ENCODE measurements around the gene TRIP13.
"Not testable (repeated sequence)": the region's sequence is repeated elsewhere in the genome, so short reads cannot be mapped to it uniquely, and the experiment has no call there.

TRIP13 gene

GRCh38 chr5:850511-851006, 42.1 kb upstream of the TRIP13 start, which contains the start of gene ZDHHC11:
TSS of gene ZDHHC11 (minus strand) at chr5:850986. CDS start at chr5:850602, 384 bp downstream.
- TF ChIP-seq, protein P1, sequence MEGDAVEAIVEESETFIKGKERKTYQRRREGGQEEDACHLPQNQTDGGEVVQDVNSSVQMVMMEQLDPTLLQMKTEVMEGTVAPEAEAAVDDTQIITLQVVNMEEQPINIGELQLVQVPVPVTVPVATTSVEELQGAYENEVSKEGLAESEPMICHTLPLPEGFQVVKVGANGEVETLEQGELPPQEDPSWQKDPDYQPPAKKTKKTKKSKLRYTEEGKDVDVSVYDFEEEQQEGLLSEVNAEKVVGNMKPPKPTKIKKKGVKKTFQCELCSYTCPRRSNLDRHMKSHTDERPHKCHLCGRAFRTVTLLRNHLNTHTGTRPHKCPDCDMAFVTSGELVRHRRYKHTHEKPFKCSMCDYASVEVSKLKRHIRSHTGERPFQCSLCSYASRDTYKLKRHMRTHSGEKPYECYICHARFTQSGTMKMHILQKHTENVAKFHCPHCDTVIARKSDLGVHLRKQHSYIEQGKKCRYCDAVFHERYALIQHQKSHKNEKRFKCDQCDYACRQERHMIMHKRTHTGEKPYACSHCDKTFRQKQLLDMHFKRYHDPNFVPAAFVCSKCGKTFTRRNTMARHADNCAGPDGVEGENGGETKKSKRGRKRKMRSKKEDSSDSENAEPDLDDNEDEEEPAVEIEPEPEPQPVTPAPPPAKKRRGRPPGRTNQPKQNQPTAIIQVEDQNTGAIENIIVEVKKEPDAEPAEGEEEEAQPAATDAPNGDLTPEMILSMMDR (conservative IDR thresholded peaks at IDR 0.05) = no peak
- no peak for TF ChIP-seq ZFX (IDR thresholded peaks at IDR 0.05)

DNA sequence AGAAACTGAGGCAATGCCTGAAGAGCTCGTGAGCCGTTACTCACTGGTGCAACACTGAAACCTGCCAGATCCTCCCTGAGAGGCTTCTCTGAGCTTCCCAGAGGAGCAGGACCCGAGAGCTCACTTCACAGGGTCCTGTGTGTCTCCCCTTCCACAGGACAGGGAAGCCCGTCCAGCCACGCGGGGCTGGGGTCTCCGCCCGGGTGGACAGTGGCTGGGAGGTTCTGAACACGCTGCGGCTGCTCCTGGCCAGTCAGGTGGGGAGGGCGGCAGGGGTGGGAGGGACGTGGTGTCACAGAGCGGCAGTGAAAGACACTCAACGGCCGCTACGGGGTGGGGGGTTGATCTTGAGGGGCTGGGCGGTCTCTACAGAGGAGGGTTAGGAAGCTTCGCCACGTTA, 41.6 kb upstream of the TRIP13 start:
- no peak overlapping the region for H3K27ac ChIP-seq
- no peak for TF ChIP-seq ZFX (IDR thresholded peaks at IDR 0.05)
- TF ChIP-seq, protein P1 (conservative IDR thresholded peaks at IDR 0.05) = no peak

More at GRCh38 chr5:850511-851006, 42.1 kb upstream of the TRIP13 start, which contains the start of gene ZDHHC11:
- peak within 1 kb of the TSS; percentile 11; the same call in 1 of the 2 replicates for H3K27ac ChIP-seq

DNA sequence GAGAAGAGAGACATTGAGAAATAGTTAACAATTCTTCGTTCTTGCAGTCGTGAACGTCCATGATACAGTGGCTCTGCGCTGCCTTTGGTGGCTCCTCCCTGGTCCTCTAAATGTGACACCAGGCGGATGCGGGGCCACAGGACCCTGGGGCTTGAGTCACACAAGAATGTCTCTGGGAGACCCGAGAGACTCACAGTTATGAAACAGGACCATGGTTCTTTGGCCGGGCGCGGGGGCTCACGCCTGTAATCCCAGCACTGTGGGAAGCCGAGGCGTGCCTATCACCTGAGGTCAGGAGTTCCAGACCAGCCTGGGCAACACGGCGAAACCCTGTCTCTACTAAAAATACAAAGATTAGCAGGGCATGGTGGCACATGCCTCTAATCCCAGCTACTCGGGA, 41.1 kb upstream of the TRIP13 start:
- H3K27ac ChIP-seq = no peak overlapping the region
- no peak for TF ChIP-seq ZFX (IDR thresholded peaks at IDR 0.05)
- TF ChIP-seq, protein P1 (conservative IDR thresholded peaks at IDR 0.05) = no peak

- TF ChIP-seq, protein P1 (conservative IDR thresholded peaks at IDR 0.05) = no peak
- TF ChIP-seq ZFX (IDR thresholded peaks at IDR 0.05) = no peak
- no peak overlapping the region for H3K27ac ChIP-seq
These were observed 40.7 kb upstream of the TRIP13 start for GRCh38 chr5:852018-852417.

GRCh38 chr5:852431-853401, 40.0 kb upstream of the TRIP13 start:
- no peak for TF ChIP-seq ZFX (IDR thresholded peaks at IDR 0.05)
- TF ChIP-seq, protein P1 (conservative IDR thresholded peaks at IDR 0.05) = no peak
- no peak overlapping the region for H3K27ac ChIP-seq

DNA sequence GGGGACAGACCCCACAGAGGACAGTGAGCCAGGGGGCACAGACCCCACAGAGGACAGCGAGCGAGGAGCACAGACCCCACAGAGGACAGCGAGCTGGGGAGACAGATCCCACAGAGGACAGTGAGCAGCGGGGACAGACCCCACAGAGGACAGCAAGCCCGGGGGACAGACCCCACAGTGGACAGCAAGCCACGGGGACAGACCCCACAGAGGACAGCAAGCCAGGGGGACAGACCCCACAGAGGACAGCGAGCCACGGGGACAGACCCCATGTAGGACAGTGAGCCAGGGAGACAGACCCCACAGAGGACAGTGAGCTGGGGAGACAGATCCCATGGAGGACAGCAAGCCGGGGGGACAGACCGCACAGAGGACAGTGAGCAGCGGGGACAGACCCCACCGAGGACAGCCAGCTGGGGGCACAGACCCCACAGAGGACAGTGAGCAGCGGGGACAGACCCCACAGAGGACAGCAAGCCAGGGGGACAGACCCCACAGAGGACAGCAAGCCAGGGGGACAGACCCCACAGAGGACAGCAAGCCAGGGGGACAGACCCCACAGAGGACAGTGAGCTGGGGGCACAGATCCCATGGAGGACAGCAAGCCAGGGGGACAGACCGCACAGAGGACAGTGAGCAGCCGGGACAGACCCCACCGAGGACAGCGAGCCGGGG, 39.1 kb upstream of the TRIP13 start:
- H3K27ac ChIP-seq = not testable (repeated sequence)

DNA sequence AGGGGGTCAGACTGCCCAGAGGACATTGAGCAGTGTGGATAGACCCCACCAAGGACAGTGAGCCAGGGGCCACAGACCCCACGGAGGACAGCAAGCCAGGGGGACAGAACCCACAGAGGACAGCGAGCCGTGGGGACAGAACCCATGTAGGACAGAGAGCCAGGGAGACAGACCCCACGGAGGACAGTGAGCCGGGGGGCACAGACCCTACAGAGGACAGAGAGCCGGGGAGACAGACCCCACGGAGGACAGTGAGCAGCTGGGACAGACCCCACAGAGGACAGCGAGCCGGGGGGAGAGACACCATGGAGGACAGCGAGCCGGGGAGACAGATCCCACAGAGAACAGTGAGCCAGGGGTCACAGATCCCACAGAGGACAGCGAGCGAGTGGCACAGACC, 38.5 kb upstream of the TRIP13 start:
- no peak overlapping the region for H3K27ac ChIP-seq
- TF ChIP-seq, protein P1 (conservative IDR thresholded peaks at IDR 0.05) = no peak
- no peak for TF ChIP-seq ZFX (IDR thresholded peaks at IDR 0.05)
